Esophagus squamous epithelium (tissue), 4 donors: ENCODE data around the gene APP.
"Not testable (repeated sequence)": the region's sequence is repeated elsewhere in the genome, so short reads cannot be mapped to it uniquely, and the experiment has no call there.

Source experiments
- POLR2A ChIP-seq, 4 donors: fragments of 450-650 bp; IDR thresholded peaks; one replicate each; pipeline ENCODE4 v1.6.1; 2017; ENCODE audit warnings: antibody characterized with exemption in 4 of 4, mild to moderate bottlenecking in 4 of 4, moderate library complexity in 3 of 4
- TF ChIP-seq, protein P1 (sequence below), 6 experiments: fragments of 450-650 bp in 4 of 6; fragments of 200-600 bp in 2 of 6; sonication (generic) in 2 of 6; IDR thresholded peaks; one replicate each; pipeline ENCODE4 v1.5.1; 2016 to 2019; ENCODE audit warnings: antibody characterized with exemption in 6 of 6, mild to moderate bottlenecking in 4 of 6, moderate library complexity in 4 of 6

DNA sequence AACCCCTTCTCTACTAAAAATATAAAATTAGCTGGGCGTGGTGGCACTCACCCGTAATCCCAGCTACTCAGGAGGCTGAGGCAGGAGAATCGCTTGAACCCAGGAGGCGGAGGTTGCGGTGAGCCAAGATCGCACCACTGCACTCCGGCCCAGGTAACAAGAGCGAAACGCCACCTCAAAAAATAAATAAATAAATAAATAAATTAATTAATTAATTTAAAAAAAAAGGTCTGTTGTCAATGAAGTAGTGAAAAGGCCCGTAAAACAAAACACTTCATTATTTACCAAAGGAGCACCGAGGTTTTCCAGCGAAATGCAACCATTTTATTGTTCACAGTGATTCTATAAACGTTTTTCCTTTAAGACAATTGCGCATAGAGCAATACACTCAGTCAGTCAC is 39.5 kb downstream of the APP start:
- TF ChIP-seq, protein P1, sequence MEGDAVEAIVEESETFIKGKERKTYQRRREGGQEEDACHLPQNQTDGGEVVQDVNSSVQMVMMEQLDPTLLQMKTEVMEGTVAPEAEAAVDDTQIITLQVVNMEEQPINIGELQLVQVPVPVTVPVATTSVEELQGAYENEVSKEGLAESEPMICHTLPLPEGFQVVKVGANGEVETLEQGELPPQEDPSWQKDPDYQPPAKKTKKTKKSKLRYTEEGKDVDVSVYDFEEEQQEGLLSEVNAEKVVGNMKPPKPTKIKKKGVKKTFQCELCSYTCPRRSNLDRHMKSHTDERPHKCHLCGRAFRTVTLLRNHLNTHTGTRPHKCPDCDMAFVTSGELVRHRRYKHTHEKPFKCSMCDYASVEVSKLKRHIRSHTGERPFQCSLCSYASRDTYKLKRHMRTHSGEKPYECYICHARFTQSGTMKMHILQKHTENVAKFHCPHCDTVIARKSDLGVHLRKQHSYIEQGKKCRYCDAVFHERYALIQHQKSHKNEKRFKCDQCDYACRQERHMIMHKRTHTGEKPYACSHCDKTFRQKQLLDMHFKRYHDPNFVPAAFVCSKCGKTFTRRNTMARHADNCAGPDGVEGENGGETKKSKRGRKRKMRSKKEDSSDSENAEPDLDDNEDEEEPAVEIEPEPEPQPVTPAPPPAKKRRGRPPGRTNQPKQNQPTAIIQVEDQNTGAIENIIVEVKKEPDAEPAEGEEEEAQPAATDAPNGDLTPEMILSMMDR (IDR thresholded peaks at IDR 0.05) = not testable (repeated sequence)
- TF ChIP-seq POLR2A (IDR thresholded peaks at IDR 0.05) = not testable (repeated sequence)
